Fibroblast of skin of left biceps (primary cell): Measurements from ENCODE around the gene ITGBL1.
"Not testable (repeated sequence)": the region's sequence is repeated elsewhere in the genome, so short reads cannot be mapped to it uniquely, and the experiment has no call there.

ENCODE experiments used
- DNase-seq, 2 experiments: peaks; one replicate each; pipeline ENCODE4 v3.0.0-alpha.2; 2013; ENCODE audit warnings: low read depth in 2 of 2

The ITGBL1 gene

GRCh38 chr13:101512650-101513049, 60.2 kb downstream of the ITGBL1 start:
- DNase-seq: no peak

GRCh38 chr13:101514100-101514499, 61.6 kb downstream of the ITGBL1 start:
- no peak for DNase-seq

- no peak for DNase-seq
Measured at GRCh38 chr13:101514695-101515275, 62.3 kb downstream of the ITGBL1 start.

GRCh38 chr13:101515504-101515903, 63.0 kb downstream of the ITGBL1 start:
- DNase-seq: no peak

GRCh38 chr13:101516262-101516661, 63.8 kb downstream of the ITGBL1 start:
- DNase-seq: no peak

- peak in 1 of 2 experiments; percentile 40 for DNase-seq
Measured at GRCh38 chr13:101520672-101521071, 68.2 kb downstream of the ITGBL1 start.

GRCh38 chr13:101521371-101521770, 68.9 kb downstream of the ITGBL1 start:
- no peak for DNase-seq

GRCh38 chr13:101522607-101523006, 70.1 kb downstream of the ITGBL1 start:
- DNase-seq: no peak

- no peak for DNase-seq
Measured at GRCh38 chr13:101523154-101524131, 71.0 kb downstream of the ITGBL1 start.

GRCh38 chr13:101527130-101527529, 74.7 kb downstream of the ITGBL1 start:
- DNase-seq: no peak

- DNase-seq: peak; percentile 76 to 77
Measured at GRCh38 chr13:101529422-101529821, 76.9 kb downstream of the ITGBL1 start.

- DNase-seq: no peak
Measured at GRCh38 chr13:101530293-101530692, 77.8 kb downstream of the ITGBL1 start.

- DNase-seq: no peak
Measured at GRCh38 chr13:101535192-101535746, 82.8 kb downstream of the ITGBL1 start.

- no peak for DNase-seq
Measured at GRCh38 chr13:101536079-101536478, 83.6 kb downstream of the ITGBL1 start.

- not testable (repeated sequence) for DNase-seq
Measured at GRCh38 chr13:101544544-101544943, 92.1 kb downstream of the ITGBL1 start.

GRCh38 chr13:101544979-101545378, 92.5 kb downstream of the ITGBL1 start:
- no peak for DNase-seq

GRCh38 chr13:101545521-101545920, 93.0 kb downstream of the ITGBL1 start:
- DNase-seq: no peak

- DNase-seq: no peak
Measured at GRCh38 chr13:101552286-101552685, 99.8 kb downstream of the ITGBL1 start.

- peak; percentile 67 to 75 for DNase-seq
Measured at GRCh38 chr13:101552786-101553185, 100.3 kb downstream of the ITGBL1 start.

GRCh38 chr13:101554420-101555125, 102.1 kb downstream of the ITGBL1 start:
- DNase-seq: no peak

GRCh38 chr13:101555610-101556009, 103.1 kb downstream of the ITGBL1 start:
- DNase-seq: no peak

GRCh38 chr13:101556676-101557123, 104.2 kb downstream of the ITGBL1 start:
- peak; percentile 82 to 87 for DNase-seq
